ENCODE results near the gene ARHGEF2. TPM values are rescaled to one million over a fixed set of nuclear protein-coding genes. Genes with fewer than 3 reads are reported as not detected.

The ARHGEF2 gene
- total and polyA plus RNA-seq, 2 of the 13 experiments (the other 11 are each of a cell fraction or from before 2014, with no cell fraction given), result 16.1 to 32.1 TPM

GRCh38 chr1:155911156-155912055 is 66.9 kb downstream of the ARHGEF2 start, which contains the start of gene RIT1 (continued):
- no peak for TF ChIP-seq STAT6 (CRISPR knock-in tag; IDR thresholded peaks at IDR 0.05; ENCODE audit: borderline replicate concordance)
- TF ChIP-seq IRX3 (CRISPR knock-in tag; IDR thresholded peaks at IDR 0.05; ENCODE audit: borderline replicate concordance, low read depth), result no peak
- peak; percentile 47; the same call in 1 of the 2 replicates for TF ChIP-seq TAF1 (CRISPR knock-in tag; IDR thresholded peaks at IDR 0.05)
- TF ChIP-seq MTA3 (CRISPR knock-in tag; IDR thresholded peaks at IDR 0.05), result no peak
- no peak for TF ChIP-seq SIN3B (IDR thresholded peaks at IDR 0.05; ENCODE audit: low read length)
- no peak for TF ChIP-seq NKX3-1 (CRISPR knock-in tag; IDR thresholded peaks at IDR 0.05)
- TF ChIP-seq POLR2AphosphoS5 (IDR thresholded peaks at IDR 0.05; ENCODE audit: low read depth, low read length), result peak; percentile 74
- peak; percentile 71 for TF ChIP-seq PHF8 (CRISPR knock-in tag; IDR thresholded peaks at IDR 0.05)
- TF ChIP-seq PTBP1 (IDR thresholded peaks at IDR 0.05; ENCODE audit: low read depth, low read length, poor library complexity, severe bottlenecking), result no peak
- TF ChIP-seq CAMTA2 (CRISPR knock-in tag; IDR thresholded peaks at IDR 0.05; ENCODE audit: borderline replicate concordance), result no peak
- TF ChIP-seq ZNF121 (CRISPR knock-in tag; IDR thresholded peaks at IDR 0.05), result no peak
- peak; percentile 70; the same call in 1 of the 2 replicates for TF ChIP-seq ATF1 (CRISPR knock-in tag; IDR thresholded peaks at IDR 0.05)
- no peak for TF ChIP-seq ZMYM2 (CRISPR knock-in tag; IDR thresholded peaks at IDR 0.05)
- no peak for TF ChIP-seq PBX3 (CRISPR knock-in tag; IDR thresholded peaks at IDR 0.05; ENCODE audit: borderline replicate concordance)
- no peak for TF ChIP-seq ZBTB46 (CRISPR knock-in tag; IDR thresholded peaks at IDR 0.05; ENCODE audit: borderline replicate concordance)
- no peak for TF ChIP-seq ZBTB38 (CRISPR knock-in tag; IDR thresholded peaks at IDR 0.05)
- no peak for TF ChIP-seq ZNF775 (CRISPR knock-in tag; IDR thresholded peaks at IDR 0.05; ENCODE audit: borderline replicate concordance)
- TF ChIP-seq ZNF512B (CRISPR knock-in tag; IDR thresholded peaks at IDR 0.05; ENCODE audit: borderline replicate concordance), result no peak
- TF ChIP-seq LCORL (IDR thresholded peaks at IDR 0.05), result no peak
- peak; percentile 24; the same call in 1 of the 2 replicates for TF ChIP-seq LCORL (CRISPR knock-in tag; IDR thresholded peaks at IDR 0.05)
- TF ChIP-seq FOSL1 (CRISPR knock-in tag; IDR thresholded peaks at IDR 0.05; ENCODE audit: borderline replicate concordance), result no peak
- TF ChIP-seq BHLHE40 (IDR thresholded peaks at IDR 0.05; ENCODE audit: low read length), result no peak

Data from HepG2 (cell line).